Esophagus muscularis mucosa (tissue), 4 donors: ENCODE measurements around the gene CARS1. TPM values are rescaled to one million over a fixed set of nuclear protein-coding genes. Genes with fewer than 3 reads are reported as not detected.

Experiments
- DNase-seq: peaks from one replicate; pipeline ENCODE4 v3.0.0-alpha.2; 2017; ENCODE audit errors: extremely low spot score
- H3K27ac ChIP-seq, 4 donors: fragments of 200-600 bp; sonication (generic); replicated peaks in 1 of 4; 1 replicate in 3 of 4; 2 replicates in 1 of 4; pipeline ENCODE4 v1.5.1; 2016 to 2019; ENCODE audit warnings: mild to moderate bottlenecking in 1 of 4
- H3K27me3 ChIP-seq, 4 donors: fragments of 200-600 bp; sonication (generic); one replicate each; pipeline versions ENCODE4 v1.5.1 to v1.6.0; 2016 to 2019
- H3K36me3 ChIP-seq, 4 donors: fragments of 200-600 bp; sonication (generic); one replicate each; pipeline ENCODE4 v1.5.1; 2016 to 2019
- H3K4me1 ChIP-seq, 4 donors: fragments of 200-600 bp; sonication (generic); one replicate each; pipeline ENCODE4 v1.5.1; 2016 to 2019
- H3K4me3 ChIP-seq, 4 donors: fragments of 200-600 bp; sonication (generic); 1 replicate in 2 of 4; 2 replicates in 2 of 4; pipeline ENCODE4 v1.5.1; 2016 to 2019; ENCODE audit warnings: mild to moderate bottlenecking in 4 of 4, moderate library complexity in 1 of 4
- H3K9me3 ChIP-seq, 4 donors: fragments of 200-600 bp; sonication (generic); 1 replicate in 3 of 4; 2 replicates in 1 of 4; pipeline ENCODE4 v1.5.1; 2016 to 2019
- CTCF ChIP-seq, 3 experiments: fragments of 200-600 bp in 2 of 3; fragments of 450-650 bp in 1 of 3; sonication (generic) in 2 of 3; IDR thresholded peaks; one replicate each; pipeline ENCODE4 v1.5.1; 2017 to 2019; ENCODE audit warnings: antibody characterized with exemption in 3 of 3, mild to moderate bottlenecking in 2 of 3, moderate library complexity in 1 of 3
- EP300 ChIP-seq: sonication (generic); formaldehyde crosslinking; IDR thresholded peaks from one replicate; pipeline ENCODE4 v1.6.1; 2017; ENCODE audit warnings: antibody characterized with exemption
- POLR2A ChIP-seq: fragments of 450-650 bp; IDR thresholded peaks from one replicate; pipeline ENCODE4 v1.6.1; 2017; ENCODE audit warnings: antibody characterized with exemption, moderate library complexity, mild to moderate bottlenecking, low read depth
- POLR2AphosphoS5 ChIP-seq, 2 donors: sonication (generic); formaldehyde crosslinking; IDR thresholded peaks; one replicate each; pipeline ENCODE4 v1.6.1; 2017; ENCODE audit warnings: antibody characterized with exemption in 2 of 2
- WGBS: methylation state at CpG from one replicate; pipeline ENCODE4 v1.1.5; 2018; 5-methylcytosine and 5-hydroxymethylcytosine counted together
- intact Hi-C: fragments of 100-400 bp; cut with DNase I; formaldehyde crosslinking; loops from one replicate; pipeline ENCODE4 v1.15.1; 2023
- total RNA-seq, 4 donors: library from RNA; depleted of rRNA; stranded (reverse); fragments of >200 nt; gene quantifications; one replicate each; pipeline versions ENCODE4 v1.1.0 to v1.2.1, GENCODE V29; 2016

The CARS1 gene
- total RNA-seq, 4 donors from 2014 or later = 30.3 to 35.6 (median 34.9) TPM

GRCh38 chr11:3058753-3059664 is 1.8 kb upstream of the CARS1 start:
- intact Hi-C loops = no loop called here
- no peak for DNase-seq
- TF ChIP-seq POLR2AphosphoS5 (IDR thresholded peaks at IDR 0.05) (peak in 1 of 2 donors; percentile 41), CTCF (IDR thresholded peaks at IDR 0.05) (no peak)
- WGBS = 86% methylated on average over 7 of the region's 13 CpGs
- H3K9me3 ChIP-seq = no peaks in the 10 kb centered on the region
- peak overlapping the region in 3 of 4 donors; percentile 37 to 89 (median 52) for H3K27ac ChIP-seq
- no peak overlapping the region for H3K4me3 ChIP-seq
- peaks cover 18 to 40% (median 38%) of the 10 kb centered on the region in 4 donors for H3K4me1 ChIP-seq
- H3K27me3 ChIP-seq = no peaks in the 10 kb centered on the region
- peaks cover 0 to 8% (median 6%) of the 10 kb centered on the region in 4 donors for H3K36me3 ChIP-seq

- Histone ChIP-seq H3K4me1 (peaks cover 32 to 61% (median 58%) of the 10 kb centered on the region in 4 donors), H3K27ac (peak overlapping the region; percentile 82 to 95 (median 90)), H3K4me3 (peak overlapping the region; percentile 95 to 99 (median 97)), H3K27me3 (no peaks in the 10 kb centered on the region), H3K9me3 (no peaks in the 10 kb centered on the region), H3K36me3 (peaks cover 0 to 20% (median 13%) of the 10 kb centered on the region in 4 donors)
- DNase-seq = no peak
- TF ChIP-seq POLR2AphosphoS5 (IDR thresholded peaks at IDR 0.05) (no peak), EP300 (no peak), POLR2A (no peak), CTCF (IDR thresholded peaks at IDR 0.05) (no peak)
- intact Hi-C loops = no loop called here
- 5% methylated on average over 7 of the region's 29 CpGs for WGBS
Measured at GRCh38 chr11:3056296-3057068, 741 bp downstream of the CARS1 start.

- WGBS = 87% methylated on average over 8 of the region's 8 CpGs
- Histone ChIP-seq H3K4me1 (peaks cover 32 to 67% (median 64%) of the 10 kb centered on the region in 4 donors), H3K9me3 (no peaks in the 10 kb centered on the region), H3K4me3 (peak overlapping the region; percentile 95 to 99 (median 97)), H3K36me3 (peaks cover 0 to 20% (median 13%) of the 10 kb centered on the region in 4 donors), H3K27ac (peak overlapping the region in 1 of 4 donors; percentile 95), H3K27me3 (no peaks in the 10 kb centered on the region)
- no peak for TF ChIP-seq EP300
- no peak for TF ChIP-seq POLR2AphosphoS5 (IDR thresholded peaks at IDR 0.05)
- TF ChIP-seq POLR2A = no peak
- TF ChIP-seq CTCF (IDR thresholded peaks at IDR 0.05) = no peak
- no peak for DNase-seq
- intact Hi-C loops = no loop called here
Measured at GRCh38 chr11:3055891-3056290, 1.3 kb downstream of the CARS1 start.

- peak overlapping the region in 2 of 4 donors; percentile 13 to 14 for H3K27ac ChIP-seq
- WGBS = 82% methylated on average over 11 of the region's 11 CpGs
- no peak for DNase-seq
- H3K36me3 ChIP-seq = peaks cover 0 to 21% (median 16%) of the 10 kb centered on the region in 4 donors
- H3K4me1 ChIP-seq = peaks cover 41 to 91% (median 82%) of the 10 kb centered on the region in 4 donors
- no peak for TF ChIP-seq POLR2A
- TF ChIP-seq EP300 = no peak
- no peak for TF ChIP-seq CTCF (IDR thresholded peaks at IDR 0.05)
- no peak for TF ChIP-seq POLR2AphosphoS5 (IDR thresholded peaks at IDR 0.05)
- intact Hi-C loops = loop anchor here (5.0 kb wide), 1 partner anchor 40 kb away; no protein-coding TSS in a partner anchor
- no peaks in the 10 kb centered on the region for H3K9me3 ChIP-seq
- no peaks in the 10 kb centered on the region for H3K27me3 ChIP-seq
- no peak overlapping the region for H3K4me3 ChIP-seq
Measured at GRCh38 chr11:3052567-3052966, 4.7 kb downstream of the CARS1 start.
